DOHH2 (cell line): ENCODE data around the gene PRKCH.
A peak's percentile ranks its signal among the peaks of the same experiment; 100 is the strongest.

Experiments used
- H3F3A ChIP-seq: fragments of 200-600 bp; sonication (generic), shearing (Covaris generic); 2 replicates; pipeline ENCODE4 v1.6.0; 2016; ENCODE audit warnings: antibody characterized with exemption, mild to moderate bottlenecking; ENCODE audit not compliant: control insufficient read depth, insufficient read depth
- H3K27ac ChIP-seq: fragments of 200-600 bp; sonication (generic); 2 replicates; pipeline ENCODE4 v1.5.1; 2014; ENCODE audit warnings: low read depth, mild to moderate bottlenecking, low read length, moderate library complexity
- H3K27me3 ChIP-seq: fragments of 200-600 bp; sonication (generic); 2 replicates; pipeline ENCODE4 v1.6.1; 2014; ENCODE audit warnings: mild to moderate bottlenecking, low read length, mixed read lengths; ENCODE audit not compliant: control insufficient read depth
- H3K36me3 ChIP-seq: fragments of 200-600 bp; sonication (generic); 2 replicates; pipeline ENCODE4 v1.6.1; 2014; ENCODE audit warnings: mild to moderate bottlenecking, low read length, moderate library complexity, mixed read lengths; ENCODE audit not compliant: control insufficient read depth
- H3K4me1 ChIP-seq: fragments of 200-600 bp; sonication (generic); 2 replicates; pipeline ENCODE4 v1.6.1; 2014; ENCODE audit warnings: mild to moderate bottlenecking, low read length, mixed read lengths; ENCODE audit not compliant: control insufficient read depth
- H3K4me2 ChIP-seq: fragments of 200-600 bp; sonication (generic); 2 replicates; pipeline ENCODE4 v1.6.0; 2014; ENCODE audit warnings: mild to moderate bottlenecking, low read length, moderate library complexity
- H3K4me3 ChIP-seq: fragments of 200-600 bp; sonication (generic); 2 replicates; pipeline ENCODE4 v1.5.1; 2014; ENCODE audit warnings: mild to moderate bottlenecking, low read length, mixed read lengths
- H3K79me2 ChIP-seq: fragments of 200-600 bp; sonication (generic); 2 replicates; pipeline ENCODE4 v1.6.1; 2014; ENCODE audit warnings: mild to moderate bottlenecking, low read length, mixed read lengths; ENCODE audit not compliant: control insufficient read depth
- H3K9me2 ChIP-seq: fragments of 200-600 bp; sonication (generic); replicated peaks from 2 replicates; pipeline ENCODE4 v1.6.1; 2014; ENCODE audit warnings: mild to moderate bottlenecking, low read length, mixed read lengths; ENCODE audit not compliant: control insufficient read depth
- H3K9me3 ChIP-seq: fragments of 200-600 bp; sonication (generic); 2 replicates; pipeline ENCODE4 v1.6.1; 2014; ENCODE audit warnings: antibody characterized with exemption, low read length, mixed read lengths; ENCODE audit not compliant: control insufficient read depth, insufficient read depth
- H4K20me1 ChIP-seq: fragments of 200-600 bp; sonication (generic); 2 replicates; pipeline ENCODE4 v1.6.0; 2014; ENCODE audit warnings: low read depth, mild to moderate bottlenecking, antibody characterized with exemption, low read length, moderate library complexity; ENCODE audit not compliant: control insufficient read depth, insufficient read depth
- CTCF ChIP-seq: fragments of 200-600 bp; sonication (generic); IDR thresholded peaks from one replicate; pipeline ENCODE4 v1.5.1; 2014; ENCODE audit warnings: antibody characterized with exemption, mild to moderate bottlenecking, low read depth, low read length; ENCODE audit not compliant: poor library complexity, severe bottlenecking
- EZH2phosphoT487 ChIP-seq: fragments of 200-600 bp; sonication (generic); IDR thresholded peaks from 2 replicates; pipeline ENCODE4 v1.6.1; 2017; ENCODE audit warnings: borderline replicate concordance, mild to moderate bottlenecking, antibody characterized with exemption, low read length, moderate library complexity, mixed read lengths

Gene PRKCH

GRCh38 chr14:61567838-61568571 is 246.6 kb downstream of the PRKCH start:
- Histone ChIP-seq H4K20me1 (no peaks in the 10 kb centered on the region), H3K36me3 (no peaks in the 10 kb centered on the region; the same call in 1 of the 2 replicates), H3K9me3 (no peaks in the 10 kb centered on the region), H3K4me2 (peak overlapping the region; percentile 98), H3K27me3 (no peaks in the 10 kb centered on the region), H3K27ac (peak overlapping the region; percentile 94), H3F3A (no peaks in the 10 kb centered on the region; the same call in none of the 2 replicates), H3K79me2 (no peaks in the 10 kb centered on the region), H3K4me1 (peaks cover 92% of the 10 kb centered on the region), H3K9me2 (no peaks in the 10 kb centered on the region), H3K4me3 (peak overlapping the region; percentile 72)
- TF ChIP-seq EZH2phosphoT487: no peak
- peak; percentile 53 for TF ChIP-seq CTCF

- H3K9me2 ChIP-seq: no peaks in the 10 kb centered on the region
- no peaks in the 10 kb centered on the region for H3K79me2 ChIP-seq
- no peaks in the 10 kb centered on the region; the same call in 1 of the 2 replicates for H3K36me3 ChIP-seq
- peak overlapping the region; percentile 72 for H3K4me3 ChIP-seq
- no peaks in the 10 kb centered on the region for H3K9me3 ChIP-seq
- H3F3A ChIP-seq: no peaks in the 10 kb centered on the region; the same call in none of the 2 replicates
- H3K27ac ChIP-seq: peak overlapping the region; percentile 94
- peaks cover 86% of the 10 kb centered on the region for H3K4me1 ChIP-seq
- no peaks in the 10 kb centered on the region for H4K20me1 ChIP-seq
- TF ChIP-seq EZH2phosphoT487 (no peak), CTCF (peak; percentile 48)
- H3K27me3 ChIP-seq: no peaks in the 10 kb centered on the region
- peak overlapping the region; percentile 98 for H3K4me2 ChIP-seq
Observed at GRCh38 chr14:61568572-61569011, 247.2 kb downstream of the PRKCH start.

- Histone ChIP-seq H3K4me2 (peak overlapping the region; percentile 98), H3K79me2 (no peaks in the 10 kb centered on the region), H3K4me1 (peaks cover 79% of the 10 kb centered on the region), H3K9me2 (no peaks in the 10 kb centered on the region), H3K27ac (peak overlapping the region; percentile 94), H3K4me3 (peak overlapping the region; percentile 72), H3K27me3 (no peaks in the 10 kb centered on the region), H4K20me1 (no peaks in the 10 kb centered on the region), H3K36me3 (no peaks in the 10 kb centered on the region; the same call in 1 of the 2 replicates), H3F3A (no peaks in the 10 kb centered on the region; the same call in none of the 2 replicates), H3K9me3 (no peaks in the 10 kb centered on the region)
- TF ChIP-seq CTCF: no peak
- no peak for TF ChIP-seq EZH2phosphoT487
Observed at GRCh38 chr14:61569308-61569707, 247.9 kb downstream of the PRKCH start.
